ENCODE measurements around the gene FAM9B.
"Not testable (repeated sequence)": the region's sequence is repeated elsewhere in the genome, so short reads cannot be mapped to it uniquely, and the experiment has no call there.

The FAM9B gene

DNA sequence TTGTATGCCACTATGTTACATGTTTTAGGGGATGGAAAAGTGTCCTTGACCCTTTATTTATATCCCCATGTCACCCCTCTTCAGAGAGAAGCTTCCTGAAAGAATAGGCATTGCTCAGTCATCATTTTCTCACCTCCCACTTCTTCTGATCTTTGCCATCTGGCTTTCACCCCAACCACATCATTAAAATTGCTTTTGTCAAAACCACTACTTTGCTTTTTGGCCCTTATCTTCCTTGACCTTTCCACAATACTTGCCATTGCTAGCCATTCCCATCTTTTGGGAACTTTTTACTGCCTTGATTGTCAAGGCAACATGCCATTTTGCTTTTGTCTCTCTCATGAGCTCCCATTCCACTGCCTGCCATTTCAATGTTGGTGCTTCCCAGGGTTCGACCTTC lies 14.9 kb upstream of the FAM9B start:
- H3K27ac ChIP-seq (ENCODE audit: low read depth, low read length, severe bottlenecking), result no peak overlapping the region
- 93 to 100% methylated on average over 1 of the region's 1 CpG for WGBS, 2 experiments (ENCODE audit: insufficient coverage in 2 of 2)
- no peak overlapping the region for H3K4me3 ChIP-seq (ENCODE audit: extremely low read depth, insufficient read depth, low read length, poor library complexity, severe bottlenecking)
- H3K36me3 ChIP-seq (ENCODE audit: control insufficient read depth, insufficient read depth, low read length), result no peaks in the 10 kb centered on the region
- no peaks in the 10 kb centered on the region for H3K9me3 ChIP-seq (ENCODE audit: control insufficient read depth, low read length)
- H3K4me1 ChIP-seq (ENCODE audit: control insufficient read depth, insufficient read depth, low read length, poor library complexity, severe bottlenecking), result no peaks in the 10 kb centered on the region

GRCh38 chrX:9038244-9038643 lies 4.3 kb upstream of the FAM9B start:
- no CpG with 5 or more reads among the region's 4 CpGs for WGBS, 2 experiments (ENCODE audit: insufficient coverage in 2 of 2)
- Histone ChIP-seq H3K4me1 (ENCODE audit: control insufficient read depth, insufficient read depth, low read length, poor library complexity, severe bottlenecking) (no peaks in the 10 kb centered on the region), H3K36me3 (ENCODE audit: control insufficient read depth, insufficient read depth, low read length) (no peaks in the 10 kb centered on the region), H3K9me3 (ENCODE audit: control insufficient read depth, low read length) (no peaks in the 10 kb centered on the region), H3K27ac (ENCODE audit: low read depth, low read length, severe bottlenecking) (no peak overlapping the region), H3K4me3 (ENCODE audit: extremely low read depth, insufficient read depth, low read length, poor library complexity, severe bottlenecking) (no peak overlapping the region)

DNA sequence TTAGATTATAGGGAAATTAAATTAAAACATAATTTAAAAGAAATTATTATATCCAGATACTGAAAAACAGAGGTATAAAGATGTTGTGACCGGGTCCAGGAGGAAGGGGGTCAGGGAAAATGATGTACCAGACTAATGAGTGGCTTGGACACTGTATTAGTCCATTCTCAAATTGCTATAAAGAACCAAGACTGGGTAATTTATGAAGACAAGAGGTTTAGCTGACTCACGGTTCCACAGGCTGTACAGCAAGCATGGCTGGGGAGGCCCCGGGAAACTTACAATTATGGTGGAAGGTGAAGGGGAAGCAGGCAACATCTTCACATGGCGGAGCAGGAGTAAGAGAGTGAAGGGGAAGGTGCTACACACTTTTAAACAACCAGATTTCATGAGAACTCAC lies 3.4 kb upstream of the FAM9B start:
- Histone ChIP-seq H3K4me3 (ENCODE audit: extremely low read depth, insufficient read depth, low read length, poor library complexity, severe bottlenecking) (no peak overlapping the region), H3K4me1 (ENCODE audit: control insufficient read depth, insufficient read depth, low read length, poor library complexity, severe bottlenecking) (no peaks in the 10 kb centered on the region), H3K36me3 (ENCODE audit: control insufficient read depth, insufficient read depth, low read length) (no peaks in the 10 kb centered on the region), H3K27ac (ENCODE audit: low read depth, low read length, severe bottlenecking) (no peak overlapping the region), H3K9me3 (ENCODE audit: control insufficient read depth, low read length) (no peaks in the 10 kb centered on the region)
- WGBS, 2 experiments (ENCODE audit: insufficient coverage in 2 of 2), result no CpG with 5 or more reads among the region's 4 CpGs

GRCh38 chrX:9033586-9033985 lies 341 bp downstream of the FAM9B start:
- Histone ChIP-seq H3K27ac (ENCODE audit: low read depth, low read length, severe bottlenecking) (no peak overlapping the region), H3K9me3 (ENCODE audit: control insufficient read depth, low read length) (no peaks in the 10 kb centered on the region), H3K4me1 (ENCODE audit: control insufficient read depth, insufficient read depth, low read length, poor library complexity, severe bottlenecking) (no peaks in the 10 kb centered on the region), H3K36me3 (ENCODE audit: control insufficient read depth, insufficient read depth, low read length) (no peaks in the 10 kb centered on the region), H3K4me3 (ENCODE audit: extremely low read depth, insufficient read depth, low read length, poor library complexity, severe bottlenecking) (no peak overlapping the region)
- WGBS, 2 experiments (ENCODE audit: insufficient coverage in 2 of 2), result 100% methylated on average over 10 of the region's 17 CpGs; no CpG with 5 or more reads in 1 of the 2 experiments

- Histone ChIP-seq H3K9me3 (ENCODE audit: control insufficient read depth, low read length) (no peaks in the 10 kb centered on the region), H3K4me1 (ENCODE audit: control insufficient read depth, insufficient read depth, low read length, poor library complexity, severe bottlenecking) (no peaks in the 10 kb centered on the region), H3K4me3 (ENCODE audit: extremely low read depth, insufficient read depth, low read length, poor library complexity, severe bottlenecking) (no peak overlapping the region), H3K27ac (ENCODE audit: low read depth, low read length, severe bottlenecking) (no peak overlapping the region), H3K36me3 (ENCODE audit: control insufficient read depth, insufficient read depth, low read length) (no peaks in the 10 kb centered on the region)
- 100% methylated on average over 3 of the region's 17 CpGs; no CpG with 5 or more reads in 1 of the 2 experiments for WGBS, 2 experiments (ENCODE audit: insufficient coverage in 2 of 2)
Measured at GRCh38 chrX:9033179-9033578, 748 bp downstream of the FAM9B start.

DNA sequence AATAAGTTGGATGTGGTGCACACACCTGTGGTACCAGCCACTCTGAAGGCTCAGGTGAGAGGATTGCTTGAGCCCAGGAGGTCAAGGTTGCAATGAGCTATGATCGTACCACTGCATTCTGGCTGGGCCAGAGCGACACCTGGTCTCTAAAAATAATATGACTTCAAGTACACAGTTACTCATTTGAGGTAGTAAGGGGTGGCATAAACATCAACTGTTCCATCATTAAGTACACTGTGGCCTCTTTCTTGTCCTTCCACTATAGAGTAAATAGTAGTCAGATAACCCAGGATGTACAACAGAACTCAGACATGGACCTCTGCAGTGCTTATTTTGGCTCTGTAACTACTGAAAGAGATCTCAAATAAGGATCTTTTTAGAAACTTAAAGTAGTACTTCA lies 10.6 kb downstream of the FAM9B start:
- Histone ChIP-seq H3K27ac (ENCODE audit: low read depth, low read length, severe bottlenecking) (no peak overlapping the region), H3K4me3 (ENCODE audit: extremely low read depth, insufficient read depth, low read length, poor library complexity, severe bottlenecking) (no peak overlapping the region), H3K4me1 (ENCODE audit: control insufficient read depth, insufficient read depth, low read length, poor library complexity, severe bottlenecking) (no peaks in the 10 kb centered on the region), H3K9me3 (ENCODE audit: control insufficient read depth, low read length) (no peaks in the 10 kb centered on the region), H3K36me3 (ENCODE audit: control insufficient read depth, insufficient read depth, low read length) (no peaks in the 10 kb centered on the region)
- WGBS, 2 experiments (ENCODE audit: insufficient coverage in 2 of 2), result no CpG with 5 or more reads among the region's 2 CpGs

GRCh38 chrX:9019151-9019550 lies 14.8 kb downstream of the FAM9B start:
- H3K4me3 ChIP-seq (ENCODE audit: extremely low read depth, insufficient read depth, low read length, poor library complexity, severe bottlenecking), result no peak overlapping the region
- H3K9me3 ChIP-seq (ENCODE audit: control insufficient read depth, low read length), result no peaks in the 10 kb centered on the region
- H3K4me1 ChIP-seq (ENCODE audit: control insufficient read depth, insufficient read depth, low read length, poor library complexity, severe bottlenecking), result no peaks in the 10 kb centered on the region
- no CpG with 5 or more reads among the region's 2 CpGs for WGBS, 2 experiments (ENCODE audit: insufficient coverage in 2 of 2)
- no peak overlapping the region for H3K27ac ChIP-seq (ENCODE audit: low read depth, low read length, severe bottlenecking)
- H3K36me3 ChIP-seq (ENCODE audit: control insufficient read depth, insufficient read depth, low read length), result no peaks in the 10 kb centered on the region

GRCh38 chrX:9018332-9018731 lies 15.6 kb downstream of the FAM9B start:
- not testable (repeated sequence) for H3K4me1 ChIP-seq (ENCODE audit: control insufficient read depth, insufficient read depth, low read length, poor library complexity, severe bottlenecking); H3K27ac ChIP-seq (ENCODE audit: low read depth, low read length, severe bottlenecking); H3K9me3 ChIP-seq (ENCODE audit: control insufficient read depth, low read length); H3K36me3 ChIP-seq (ENCODE audit: control insufficient read depth, insufficient read depth, low read length); H3K4me3 ChIP-seq (ENCODE audit: extremely low read depth, insufficient read depth, low read length, poor library complexity, severe bottlenecking)
- 100% methylated on average over 1 to 3 of the region's 5 CpGs for WGBS, 2 experiments (ENCODE audit: insufficient coverage in 2 of 2)

DNA sequence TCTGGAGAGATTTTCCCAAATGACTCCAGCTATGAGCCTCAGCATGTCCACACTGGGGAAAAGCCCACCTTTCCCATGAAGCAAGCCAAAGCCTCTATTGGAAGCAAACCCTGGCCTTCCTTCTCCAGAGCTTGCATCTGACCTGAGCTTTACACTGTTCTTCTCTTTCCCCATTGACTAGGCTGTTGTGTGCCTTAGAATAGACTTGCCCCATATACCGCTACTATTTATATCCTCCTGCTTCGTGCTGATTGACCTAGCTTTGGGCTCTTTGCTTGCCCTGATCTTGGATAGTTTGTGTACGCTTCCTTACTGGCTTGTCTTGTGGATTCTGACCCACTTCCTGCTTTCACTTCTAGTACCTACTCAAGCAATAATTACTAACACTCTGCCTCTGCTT lies 30.9 kb downstream of the FAM9B start:
- Histone ChIP-seq H3K9me3 (ENCODE audit: control insufficient read depth, low read length) (no peaks in the 10 kb centered on the region), H3K4me3 (ENCODE audit: extremely low read depth, insufficient read depth, low read length, poor library complexity, severe bottlenecking) (no peak overlapping the region), H3K36me3 (ENCODE audit: control insufficient read depth, insufficient read depth, low read length) (no peaks in the 10 kb centered on the region), H3K4me1 (ENCODE audit: control insufficient read depth, insufficient read depth, low read length, poor library complexity, severe bottlenecking) (no peaks in the 10 kb centered on the region), H3K27ac (ENCODE audit: low read depth, low read length, severe bottlenecking) (no peak overlapping the region)
- WGBS, 2 experiments (ENCODE audit: insufficient coverage in 2 of 2), result no CpG with 5 or more reads among the region's 3 CpGs

DNA sequence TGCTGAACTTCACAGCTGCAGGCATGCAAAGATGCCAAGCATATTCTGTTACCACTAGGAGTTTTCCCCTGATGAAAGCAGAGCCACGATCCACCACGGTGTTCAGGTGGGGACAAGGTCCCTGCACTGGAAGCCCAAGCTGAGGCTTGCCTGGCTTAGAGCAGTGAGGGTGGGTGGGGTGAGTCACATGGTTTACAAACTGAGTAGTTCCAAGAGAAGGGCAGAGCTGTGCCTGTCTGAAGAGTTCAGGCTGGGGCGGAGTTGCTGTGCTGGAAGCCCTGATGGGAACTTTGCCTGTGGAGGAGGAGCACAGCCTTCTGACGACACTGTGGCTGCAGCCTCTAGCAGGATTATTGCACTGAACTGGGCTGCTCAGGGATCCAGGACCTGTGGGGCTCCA lies 45.5 kb downstream of the FAM9B start:
- H3K27ac ChIP-seq (ENCODE audit: low read depth, low read length, severe bottlenecking), result no peak overlapping the region
- no peak overlapping the region for H3K4me3 ChIP-seq (ENCODE audit: extremely low read depth, insufficient read depth, low read length, poor library complexity, severe bottlenecking)
- no peaks in the 10 kb centered on the region for H3K36me3 ChIP-seq (ENCODE audit: control insufficient read depth, insufficient read depth, low read length)
- 97% methylated on average over 3 of the region's 4 CpGs; no CpG with 5 or more reads in 1 of the 2 experiments for WGBS, 2 experiments (ENCODE audit: insufficient coverage in 2 of 2)
- H3K4me1 ChIP-seq (ENCODE audit: control insufficient read depth, insufficient read depth, low read length, poor library complexity, severe bottlenecking), result no peaks in the 10 kb centered on the region
- H3K9me3 ChIP-seq (ENCODE audit: control insufficient read depth, low read length), result no peaks in the 10 kb centered on the region

- no peak overlapping the region for H3K27ac ChIP-seq (ENCODE audit: low read depth, low read length, severe bottlenecking)
Measured at GRCh38 chrX:8987672-8988250, 46.2 kb downstream of the FAM9B start.

More at GRCh38 chrX:8987672-8988250, 46.2 kb downstream of the FAM9B start:
- no peak overlapping the region for H3K4me3 ChIP-seq (ENCODE audit: extremely low read depth, insufficient read depth, low read length, poor library complexity, severe bottlenecking)
- H3K4me1 ChIP-seq (ENCODE audit: control insufficient read depth, insufficient read depth, low read length, poor library complexity, severe bottlenecking), result no peaks in the 10 kb centered on the region
- no peaks in the 10 kb centered on the region for H3K36me3 ChIP-seq (ENCODE audit: control insufficient read depth, insufficient read depth, low read length)
- 90 to 93% methylated on average over 2 to 4 of the region's 6 CpGs for WGBS, 2 experiments (ENCODE audit: insufficient coverage in 2 of 2)
- no peaks in the 10 kb centered on the region for H3K9me3 ChIP-seq (ENCODE audit: control insufficient read depth, low read length)

All from mesodermal cell (in vitro differentiated cells).